ENCODE measurements around the gene ANAPC5.
"Not testable (repeated sequence)": the region's sequence is repeated elsewhere in the genome, so short reads cannot be mapped to it uniquely, and the experiment has no call there.

ANAPC5 gene

GRCh38 chr12:121314431-121314830 is 37.8 kb downstream of the ANAPC5 start:
- no peak for DNase-seq (ENCODE audit: low read depth in 2 of 2, low spot score in 1 of 2)

GRCh38 chr12:121310231-121310630 is 42.0 kb downstream of the ANAPC5 start:
- DNase-seq (ENCODE audit: low read depth in 2 of 2, low spot score in 1 of 2) = not testable (repeated sequence)

- not testable (repeated sequence) for DNase-seq (ENCODE audit: low read depth in 2 of 2, low spot score in 1 of 2)
These were observed 44.8 kb downstream of the ANAPC5 start for GRCh38 chr12:121307397-121307796.

GRCh38 chr12:121304306-121304705 is 47.9 kb downstream of the ANAPC5 start:
- DNase-seq (ENCODE audit: low read depth in 2 of 2, low spot score in 1 of 2) = no peak

GRCh38 chr12:121301876-121302275 is 50.3 kb downstream of the ANAPC5 start:
- DNase-seq (ENCODE audit: low read depth in 2 of 2, low spot score in 1 of 2) = no peak

GRCh38 chr12:121300083-121300819 is 52.0 kb downstream of the ANAPC5 start:
- no peak for DNase-seq (ENCODE audit: low read depth in 2 of 2, low spot score in 1 of 2)

GRCh38 chr12:121299662-121300061 is 52.5 kb downstream of the ANAPC5 start:
- DNase-seq (ENCODE audit: low read depth in 2 of 2, low spot score in 1 of 2) = no peak

- DNase-seq (ENCODE audit: low read depth in 2 of 2, low spot score in 1 of 2) = not testable (repeated sequence)
These were observed 53.8 kb downstream of the ANAPC5 start for GRCh38 chr12:121298411-121298810.

- peak; percentile 20 to 41 for DNase-seq (ENCODE audit: low read depth in 2 of 2, low spot score in 1 of 2)
These were observed 54.7 kb downstream of the ANAPC5 start for GRCh38 chr12:121297435-121297991.

GRCh38 chr12:121296618-121297434 is 55.4 kb downstream of the ANAPC5 start, which contains the start of gene CAMKK2:
Gene CAMKK2, minus strand, starts transcription at chr12:121296709. Its CDS starts 22,183 bp downstream, at chr12:121274526.
- DNase-seq (ENCODE audit: low read depth in 2 of 2, low spot score in 1 of 2) = peak; percentile 68 to 73

- peak; percentile 15 to 16 for DNase-seq (ENCODE audit: low read depth in 2 of 2, low spot score in 1 of 2)
These were observed 56.2 kb downstream of the ANAPC5 start for GRCh38 chr12:121295746-121296617.

- no peak for DNase-seq (ENCODE audit: low read depth in 2 of 2, low spot score in 1 of 2)
These were observed 57.0 kb downstream of the ANAPC5 start for GRCh38 chr12:121295116-121295745.

- no peak for DNase-seq (ENCODE audit: low read depth in 2 of 2, low spot score in 1 of 2)
These were observed 57.9 kb downstream of the ANAPC5 start for GRCh38 chr12:121294151-121294889.

GRCh38 chr12:121293603-121294002 is 58.6 kb downstream of the ANAPC5 start:
- no peak for DNase-seq (ENCODE audit: low read depth in 2 of 2, low spot score in 1 of 2)

- no peak for DNase-seq (ENCODE audit: low read depth in 2 of 2, low spot score in 1 of 2)
These were observed 61.8 kb downstream of the ANAPC5 start for GRCh38 chr12:121290410-121290809.

- DNase-seq (ENCODE audit: low read depth in 2 of 2, low spot score in 1 of 2) = no peak
These were observed 62.2 kb downstream of the ANAPC5 start for GRCh38 chr12:121289962-121290361.

- DNase-seq (ENCODE audit: low read depth in 2 of 2, low spot score in 1 of 2) = no peak
These were observed 63.2 kb downstream of the ANAPC5 start for GRCh38 chr12:121288986-121289385.

GRCh38 chr12:121288158-121288845 is 63.9 kb downstream of the ANAPC5 start:
- no peak for DNase-seq (ENCODE audit: low read depth in 2 of 2, low spot score in 1 of 2)
